GM21619 (cell line): Measurements from ENCODE around the gene PHF1.
A peak's percentile ranks its signal among the peaks of the same experiment; 100 is the strongest.

ENCODE experiments used
- ATAC-seq: cut with Tn5 transposase; IDR thresholded peaks from one replicate; pipeline ENCODE4 v1.9.1; 2021; ENCODE audit not compliant: unreplicated experiment

The PHF1 gene

DNA sequence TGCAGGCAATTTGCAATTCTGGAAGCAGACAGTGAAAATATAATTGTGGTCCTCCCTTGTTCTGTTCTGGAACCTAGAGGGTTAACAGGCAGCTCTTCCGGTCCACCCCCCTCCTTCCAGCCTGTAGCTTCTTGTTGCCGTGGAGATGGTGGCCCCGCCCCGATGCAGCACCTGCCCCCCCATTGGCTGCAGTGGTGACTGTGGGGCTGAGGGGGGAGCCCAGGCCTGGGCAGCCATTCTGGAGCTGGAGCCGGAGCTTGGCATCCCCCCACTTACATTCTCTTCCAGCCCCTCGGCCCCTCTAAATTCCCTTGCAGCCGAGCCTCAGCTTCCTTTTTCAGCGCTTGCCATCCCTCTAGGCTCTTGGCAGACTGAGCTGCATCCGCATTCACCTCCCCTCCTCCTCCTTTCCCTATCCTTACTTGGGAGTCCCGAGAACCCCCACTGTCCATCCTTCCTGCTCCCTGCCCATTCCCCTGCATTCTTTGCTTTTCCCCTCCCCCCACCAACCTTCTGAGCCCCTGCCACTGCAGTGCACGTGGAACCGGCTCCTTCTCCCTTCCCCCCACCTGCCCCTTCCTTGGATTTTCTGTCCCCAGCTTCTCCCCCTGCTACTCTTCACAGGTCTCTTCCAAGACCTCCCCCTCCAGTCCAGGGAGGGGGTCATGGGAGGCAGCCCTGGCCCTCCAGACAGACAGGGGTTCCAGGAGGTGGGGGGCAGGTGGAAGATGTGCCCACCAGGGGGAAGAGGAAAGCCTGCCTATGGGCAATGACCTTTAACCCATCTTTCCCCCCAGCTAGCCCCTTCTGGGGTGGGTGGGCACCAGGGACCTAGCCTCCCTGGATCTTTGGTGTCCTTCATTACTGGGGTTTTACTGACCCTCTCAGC lies 20.4 kb downstream of the PHF1 start:
- peak; percentile 44 for ATAC-seq

DNA sequence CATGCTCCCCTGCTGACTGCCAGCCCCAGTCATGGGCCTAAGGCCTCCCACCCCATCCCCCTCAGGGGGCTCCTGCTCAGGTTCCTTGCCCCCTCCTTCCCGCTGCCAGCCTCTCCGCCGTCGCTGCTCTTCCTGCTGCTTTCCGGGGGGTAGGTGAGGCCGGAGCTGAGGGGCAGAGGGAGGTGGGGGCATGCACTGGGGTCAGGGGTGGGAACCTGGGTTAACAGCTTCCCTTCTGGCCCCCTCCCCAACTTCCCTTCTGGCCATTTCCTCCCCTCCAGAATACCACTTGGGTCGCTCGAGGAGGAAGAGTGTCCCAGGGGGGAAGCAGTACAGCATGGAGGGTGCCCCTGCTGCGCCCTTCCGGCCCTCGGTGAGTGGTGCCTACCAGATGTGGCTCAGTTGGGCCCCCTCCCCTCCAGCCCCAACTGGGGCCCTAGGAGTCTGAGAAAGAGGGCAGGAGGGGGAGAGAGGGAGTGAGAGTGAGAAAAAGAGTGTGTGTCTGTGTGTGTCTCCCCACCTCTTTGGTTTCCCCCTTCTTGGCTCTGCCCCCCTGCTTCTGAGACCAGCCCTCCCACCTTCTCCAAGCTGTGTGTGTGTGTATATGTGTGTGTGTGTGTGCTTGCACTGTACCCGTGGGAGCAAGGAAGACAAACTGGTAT lies 21.2 kb downstream of the PHF1 start:
- ATAC-seq = no peak

DNA sequence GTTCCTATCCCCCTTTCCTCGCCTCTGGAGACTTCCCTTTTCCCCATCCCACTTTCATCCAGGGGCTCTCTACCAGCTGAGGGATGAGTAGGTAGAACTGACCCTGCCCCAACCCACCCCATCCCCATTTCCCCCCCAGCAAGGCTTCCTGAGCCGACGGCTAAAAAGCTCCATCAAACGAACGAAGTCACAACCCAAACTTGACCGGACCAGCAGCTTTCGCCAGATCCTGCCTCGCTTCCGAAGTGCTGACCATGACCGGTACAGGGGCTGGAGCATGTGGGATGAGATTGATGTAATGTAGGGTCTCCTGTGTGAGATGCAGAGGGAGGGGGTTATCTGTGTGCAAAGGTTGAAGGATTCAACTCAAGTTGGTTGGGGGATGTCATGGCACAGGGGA lies 21.7 kb downstream of the PHF1 start:
- no peak for ATAC-seq

DNA sequence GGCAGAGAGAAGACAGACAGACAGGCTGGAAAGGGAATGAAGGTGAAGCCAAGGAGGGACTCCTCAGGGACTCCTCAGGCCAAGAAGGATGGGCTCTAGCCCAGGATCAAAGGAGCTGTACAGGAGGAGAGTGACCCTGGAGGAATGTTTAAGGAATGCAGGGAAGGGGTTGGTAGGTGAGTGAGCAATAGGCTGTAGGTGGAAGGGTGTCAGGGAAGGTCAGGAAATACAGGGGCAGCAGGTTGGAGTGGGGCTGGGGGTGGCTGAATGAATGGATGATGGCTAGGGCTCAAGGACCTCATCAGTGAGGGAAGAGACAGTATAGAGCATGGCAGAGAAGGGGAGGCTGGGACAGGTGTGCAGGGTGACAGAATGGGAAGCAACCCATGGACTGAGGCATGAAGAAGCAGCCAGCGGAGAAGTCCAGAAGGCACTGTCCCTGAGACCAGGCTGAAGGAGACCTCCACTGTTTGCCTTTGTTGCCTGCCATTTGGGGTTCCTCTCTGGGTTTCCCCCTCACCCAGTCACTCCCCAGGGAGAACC lies 22.3 kb downstream of the PHF1 start:
- no peak for ATAC-seq

DNA sequence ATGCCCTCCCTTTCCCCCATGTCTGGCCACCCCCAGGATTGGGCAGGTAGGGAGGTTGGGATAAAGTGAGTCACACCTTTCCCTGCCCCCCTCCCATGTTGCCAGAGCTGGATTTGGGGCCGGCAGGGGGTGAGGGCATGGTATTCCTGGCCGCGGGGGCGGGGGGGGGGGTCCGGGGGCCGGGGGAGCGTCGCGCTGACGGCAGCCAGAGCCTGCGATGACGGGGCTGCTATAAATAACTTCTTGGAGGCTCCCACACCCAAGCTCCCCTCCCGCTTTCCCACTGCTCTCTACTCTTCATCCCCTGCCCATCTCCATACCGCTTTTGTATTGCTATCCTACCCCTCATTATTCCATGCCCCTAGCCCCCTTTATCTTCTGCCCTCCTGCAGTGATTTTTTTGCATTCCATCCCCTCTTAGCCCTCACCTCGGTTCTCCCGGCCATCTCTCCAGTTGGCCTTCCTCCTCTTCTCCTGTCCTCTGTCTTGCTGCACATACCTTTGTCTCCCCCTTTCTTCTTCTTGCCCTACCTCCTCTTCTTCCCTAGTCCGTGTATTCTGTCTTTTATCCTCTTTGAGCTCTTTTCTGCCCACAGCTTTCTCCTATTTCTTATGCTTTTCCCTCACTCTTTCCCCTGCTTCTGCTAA lies 22.9 kb downstream of the PHF1 start:
- no peak for ATAC-seq

DNA sequence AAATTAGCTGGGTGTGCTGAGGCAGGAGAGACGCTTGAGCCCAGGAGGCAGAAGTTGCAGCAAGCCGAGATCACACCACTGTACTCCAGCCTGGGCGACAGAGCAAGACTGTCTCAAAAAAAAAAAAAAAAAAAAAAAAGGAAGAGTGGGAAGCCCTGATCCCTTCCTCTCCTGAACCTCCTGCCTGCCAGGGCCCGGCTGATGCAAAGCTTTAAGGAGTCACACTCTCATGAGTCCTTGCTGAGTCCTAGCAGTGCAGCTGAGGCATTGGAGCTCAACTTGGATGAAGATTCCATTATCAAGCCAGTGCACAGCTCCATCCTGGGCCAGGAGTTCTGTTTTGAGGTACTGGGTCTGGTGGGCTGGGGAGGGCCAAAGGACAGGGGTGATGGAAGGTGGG lies 24.1 kb downstream of the PHF1 start:
- ATAC-seq = no peak

DNA sequence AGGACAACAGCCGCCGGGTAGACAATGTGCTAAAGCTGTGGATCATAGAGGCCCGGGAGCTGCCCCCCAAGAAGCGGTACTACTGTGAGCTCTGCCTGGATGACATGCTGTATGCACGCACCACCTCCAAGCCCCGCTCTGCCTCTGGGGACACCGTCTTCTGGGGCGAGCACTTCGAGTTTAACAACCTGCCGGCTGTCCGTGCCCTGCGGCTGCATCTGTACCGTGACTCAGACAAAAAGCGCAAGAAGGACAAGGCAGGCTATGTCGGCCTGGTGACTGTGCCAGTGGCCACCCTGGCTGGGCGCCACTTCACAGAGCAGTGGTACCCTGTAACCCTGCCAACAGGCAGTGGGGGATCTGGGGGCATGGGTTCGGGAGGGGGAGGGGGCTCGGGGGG lies 26.9 kb downstream of the PHF1 start:
- ATAC-seq = no peak

DNA sequence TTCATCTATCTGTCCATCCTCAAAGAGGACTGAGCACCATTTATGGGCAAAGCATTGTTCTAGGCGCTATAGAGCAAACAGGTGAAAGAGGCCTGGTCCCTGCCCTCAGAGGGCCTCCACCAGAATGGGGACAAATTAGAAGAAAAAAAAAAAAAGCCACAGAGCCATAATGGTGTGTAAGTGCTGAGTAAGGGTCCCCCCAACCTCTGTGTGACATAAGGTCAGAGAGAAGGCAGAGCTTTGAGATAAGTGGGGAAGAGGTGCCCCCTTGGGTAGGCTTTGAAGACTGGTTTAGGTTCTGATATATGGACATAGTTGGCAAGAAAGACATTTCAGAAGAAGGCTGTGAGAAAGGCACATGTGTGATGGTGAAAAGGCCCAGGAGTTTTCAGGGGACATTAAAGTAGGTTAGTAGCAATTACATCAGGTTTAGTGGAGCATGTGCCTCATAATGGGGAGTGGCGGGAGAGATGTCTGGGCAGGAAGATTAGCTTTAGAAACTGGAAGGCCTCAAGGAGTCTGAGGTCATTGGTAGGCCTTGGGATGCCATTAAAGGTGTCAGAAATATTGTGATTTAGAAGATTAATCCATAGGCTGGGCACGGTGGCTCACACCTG lies 28.3 kb downstream of the PHF1 start:
- no peak for ATAC-seq

DNA sequence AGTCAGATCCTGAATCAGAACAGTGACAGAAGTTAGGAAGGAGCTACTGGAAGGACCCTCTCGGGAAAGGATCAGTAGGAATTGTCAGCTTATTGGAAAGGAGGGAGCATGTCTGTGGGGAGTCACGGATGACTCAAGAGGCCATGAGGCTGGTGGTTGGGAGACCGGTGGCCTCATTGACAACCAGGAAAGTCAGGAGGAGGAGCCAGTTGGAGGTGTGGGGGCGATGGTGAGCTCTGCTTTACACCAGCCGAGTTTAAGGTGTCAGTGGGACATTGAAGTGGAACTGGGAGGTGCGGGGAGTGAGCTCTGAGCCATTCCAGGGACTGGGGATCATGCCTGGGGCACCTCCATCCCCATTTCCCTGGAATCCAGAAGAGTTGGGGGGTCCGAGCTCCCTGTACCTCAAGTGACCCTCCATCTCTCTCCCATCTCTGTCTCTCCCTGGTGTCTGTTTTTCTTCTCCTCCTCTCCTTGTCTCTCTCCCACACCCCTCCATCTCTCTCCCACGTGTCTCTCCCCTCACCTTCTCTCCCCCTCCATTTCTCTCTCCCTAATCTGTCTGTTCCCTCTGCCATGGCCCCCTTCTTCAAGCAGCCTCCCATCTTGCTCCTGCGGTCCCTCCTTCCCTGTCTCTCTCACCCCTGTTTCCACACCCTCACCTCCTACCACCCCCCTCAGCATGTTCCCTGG lies 29.3 kb downstream of the PHF1 start:
- ATAC-seq = no peak

DNA sequence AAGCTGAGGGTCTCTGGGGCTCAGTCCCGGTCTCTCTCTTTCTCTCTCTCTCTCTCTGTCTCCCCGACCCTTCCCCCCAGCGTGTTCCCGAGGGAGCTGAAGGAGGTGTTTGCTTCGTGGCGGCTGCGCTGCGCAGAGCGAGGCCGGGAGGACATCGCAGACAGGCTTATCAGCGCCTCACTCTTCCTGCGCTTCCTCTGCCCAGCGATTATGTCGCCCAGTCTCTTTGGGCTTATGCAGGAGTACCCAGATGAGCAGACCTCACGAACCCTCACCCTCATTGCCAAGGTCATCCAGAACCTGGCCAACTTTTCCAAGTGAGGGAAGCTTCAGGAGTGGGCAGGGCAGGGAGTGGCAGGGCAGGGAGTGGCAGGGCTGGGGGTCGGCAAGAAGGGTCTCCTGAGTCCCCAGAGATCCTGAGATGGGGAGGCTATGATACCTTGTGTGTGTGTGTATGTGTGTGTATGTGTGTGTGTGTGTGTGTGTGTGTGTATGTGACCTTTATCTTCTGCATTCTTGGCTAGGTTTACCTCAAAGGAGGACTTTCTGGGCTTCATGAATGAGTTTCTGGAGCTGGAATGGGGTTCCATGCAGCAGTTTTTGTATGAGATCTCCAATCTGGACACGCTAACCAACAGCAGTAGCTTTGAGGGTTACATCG lies 30.0 kb downstream of the PHF1 start:
- no peak for ATAC-seq

DNA sequence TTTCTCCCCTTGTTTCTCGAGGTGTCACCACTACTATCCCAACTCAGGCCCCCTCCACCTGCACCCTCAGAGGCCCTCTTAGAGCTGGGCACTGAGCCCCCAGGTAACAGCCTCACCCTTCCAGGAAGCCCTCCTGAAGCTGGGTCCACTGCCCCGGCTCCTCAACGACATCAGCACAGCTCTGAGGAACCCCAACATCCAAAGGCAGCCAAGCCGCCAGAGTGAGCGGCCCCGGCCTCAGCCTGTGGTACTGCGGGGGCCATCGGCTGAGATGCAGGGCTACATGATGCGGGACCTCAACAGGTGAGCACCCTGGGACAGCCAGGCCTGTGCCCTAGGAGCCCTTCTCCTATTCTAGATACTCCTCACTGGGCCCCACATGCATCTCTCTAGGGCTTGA lies 30.6 kb downstream of the PHF1 start:
- ATAC-seq = no peak

DNA sequence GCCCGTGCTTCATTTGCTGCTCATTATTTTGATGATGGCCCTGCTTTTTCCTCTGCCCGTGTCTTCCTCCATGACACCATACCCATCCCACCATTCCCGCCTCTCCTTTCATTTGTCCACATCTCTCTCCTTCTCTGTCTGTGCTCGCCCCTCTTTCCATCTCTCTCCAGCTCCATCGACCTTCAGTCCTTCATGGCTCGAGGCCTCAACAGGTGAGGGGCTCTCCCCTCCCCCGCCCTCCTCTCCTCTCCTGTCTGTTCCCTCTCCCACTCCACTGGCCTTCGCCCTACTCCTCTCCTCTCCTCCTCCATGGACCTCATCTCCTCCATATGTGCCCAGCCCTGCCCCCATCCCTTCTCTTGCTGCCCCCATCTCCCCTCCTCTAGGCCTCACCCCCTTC lies 31.5 kb downstream of the PHF1 start:
- no peak for ATAC-seq

DNA sequence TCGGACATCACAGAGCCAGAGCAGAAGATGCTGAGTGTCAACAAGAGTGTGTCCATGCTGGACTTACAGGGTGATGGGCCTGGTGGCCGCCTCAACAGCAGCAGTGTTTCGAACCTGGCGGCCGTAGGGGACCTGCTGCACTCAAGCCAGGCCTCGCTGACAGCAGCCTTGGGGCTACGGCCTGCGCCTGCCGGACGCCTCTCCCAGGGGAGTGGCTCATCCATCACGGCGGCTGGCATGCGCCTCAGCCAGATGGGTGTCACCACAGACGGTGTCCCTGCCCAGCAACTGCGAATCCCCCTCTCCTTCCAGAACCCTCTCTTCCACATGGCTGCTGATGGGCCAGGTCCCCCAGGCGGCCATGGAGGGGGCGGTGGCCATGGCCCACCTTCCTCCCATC lies 32.2 kb downstream of the PHF1 start:
- no peak for ATAC-seq

DNA sequence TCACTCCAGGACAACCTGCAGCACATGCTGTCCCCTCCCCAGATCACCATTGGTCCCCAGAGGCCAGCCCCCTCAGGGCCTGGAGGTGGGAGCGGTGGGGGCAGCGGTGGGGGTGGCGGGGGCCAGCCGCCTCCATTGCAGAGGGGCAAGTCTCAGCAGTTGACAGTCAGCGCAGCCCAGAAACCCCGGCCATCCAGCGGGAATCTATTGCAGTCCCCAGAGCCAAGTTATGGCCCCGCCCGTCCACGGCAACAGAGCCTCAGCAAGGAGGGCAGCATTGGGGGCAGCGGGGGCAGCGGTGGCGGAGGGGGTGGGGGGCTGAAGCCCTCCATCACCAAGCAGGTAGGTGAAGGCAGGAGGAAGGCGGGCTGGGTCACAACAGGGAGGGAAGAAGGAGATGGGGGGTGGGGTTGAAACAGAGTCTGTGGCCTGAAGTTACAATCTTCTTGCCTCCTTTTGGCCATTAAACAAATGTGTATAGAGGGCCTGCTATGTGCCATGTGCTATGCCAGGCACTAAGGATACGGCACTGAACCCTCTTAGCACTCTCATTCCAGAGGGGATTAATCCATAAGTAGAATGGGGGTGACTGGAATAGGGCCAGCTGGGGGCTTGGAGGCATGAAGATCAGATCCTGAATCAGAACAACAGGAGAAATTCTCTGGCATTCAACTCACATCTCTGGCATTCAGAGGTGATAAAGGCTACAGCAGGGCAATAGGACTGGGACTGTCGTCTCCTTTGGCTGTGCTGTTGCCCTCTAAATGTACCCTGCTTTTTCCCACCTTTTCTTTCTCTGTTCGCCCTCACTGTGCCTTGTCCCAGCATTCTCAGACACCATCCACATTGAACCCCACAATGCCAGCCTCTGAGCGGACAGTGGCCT lies 33.0 kb downstream of the PHF1 start:
- no peak for ATAC-seq

DNA sequence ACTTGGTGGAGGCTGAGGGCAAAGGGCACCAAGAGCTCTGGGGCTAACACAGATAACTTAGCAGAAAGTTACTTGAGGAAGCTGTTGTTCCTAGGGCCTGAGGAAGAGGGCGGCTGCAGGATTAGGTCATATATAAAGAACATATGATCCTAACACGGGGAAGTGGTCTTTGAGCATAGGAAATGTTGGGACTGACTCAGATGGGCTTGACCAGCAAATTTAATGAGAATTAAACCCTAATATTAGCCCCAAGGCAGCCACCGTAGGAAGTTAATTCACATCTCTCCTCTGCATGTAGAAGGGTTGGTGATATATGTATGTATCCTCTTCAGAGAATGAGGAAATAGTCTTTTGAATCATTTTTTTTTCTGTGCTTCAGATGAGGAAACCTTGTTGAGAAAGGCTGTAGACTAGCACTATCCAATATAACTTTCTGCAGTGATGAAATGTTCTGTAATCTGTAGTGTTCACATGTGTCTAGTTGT lies 34.3 kb downstream of the PHF1 start:
- no peak for ATAC-seq

DNA sequence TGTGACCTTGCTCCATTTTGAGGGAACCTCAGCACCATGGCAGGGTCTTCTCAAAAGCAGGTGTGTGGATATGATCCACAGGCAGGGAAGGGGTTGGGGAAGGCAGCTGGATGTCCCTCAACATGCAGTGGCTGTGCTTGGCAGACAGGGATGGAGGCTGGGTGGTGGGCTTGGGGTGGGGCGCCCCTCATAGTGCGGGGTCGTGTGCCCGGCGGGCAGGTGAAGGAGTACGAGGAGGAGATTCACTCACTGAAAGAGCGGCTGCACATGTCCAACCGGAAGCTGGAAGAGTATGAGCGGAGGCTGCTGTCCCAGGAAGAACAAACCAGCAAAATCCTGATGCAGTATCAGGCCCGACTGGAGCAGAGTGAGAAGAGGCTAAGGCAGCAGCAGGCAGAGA lies 35.5 kb downstream of the PHF1 start:
- ATAC-seq = no peak

DNA sequence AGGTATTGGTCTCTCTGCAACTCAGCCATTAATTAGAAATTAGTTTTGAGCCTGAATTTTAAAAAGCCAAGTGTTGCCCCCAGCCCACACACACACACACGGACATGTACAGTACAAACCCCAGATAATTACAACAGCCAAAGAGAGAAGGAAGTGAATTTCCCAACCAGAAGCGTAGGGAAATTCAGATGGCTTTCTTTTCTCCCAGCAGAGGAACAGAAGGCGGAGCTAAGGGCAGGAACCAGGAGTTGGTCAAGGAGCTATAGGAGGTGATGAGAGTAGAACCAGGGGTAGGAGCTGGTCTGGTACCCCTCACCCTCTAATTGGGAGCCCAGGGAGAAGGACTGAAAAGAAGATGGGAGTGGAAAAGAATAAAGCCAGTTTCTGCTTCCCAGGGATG lies 39.6 kb downstream of the PHF1 start:
- no peak for ATAC-seq

DNA sequence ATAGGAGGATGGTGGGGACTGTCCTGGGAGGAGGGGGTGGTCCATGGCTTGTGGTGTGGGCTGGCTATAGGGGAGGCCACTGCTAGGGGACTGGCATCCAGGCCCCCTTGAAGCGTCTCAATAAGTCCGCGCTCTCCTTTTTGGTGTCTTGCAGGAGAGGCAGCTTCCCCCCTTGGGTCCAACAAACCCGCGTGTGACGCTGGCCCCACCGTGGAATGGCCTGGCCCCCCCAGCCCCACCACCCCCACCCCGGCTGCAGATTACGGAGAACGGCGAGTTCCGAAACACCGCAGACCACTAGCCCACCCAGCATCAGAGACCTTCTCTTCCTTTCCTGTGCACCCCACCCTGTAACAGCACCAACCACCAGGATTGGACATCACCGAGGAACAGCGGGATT lies 40.8 kb downstream of the PHF1 start:
- no peak for ATAC-seq

DNA sequence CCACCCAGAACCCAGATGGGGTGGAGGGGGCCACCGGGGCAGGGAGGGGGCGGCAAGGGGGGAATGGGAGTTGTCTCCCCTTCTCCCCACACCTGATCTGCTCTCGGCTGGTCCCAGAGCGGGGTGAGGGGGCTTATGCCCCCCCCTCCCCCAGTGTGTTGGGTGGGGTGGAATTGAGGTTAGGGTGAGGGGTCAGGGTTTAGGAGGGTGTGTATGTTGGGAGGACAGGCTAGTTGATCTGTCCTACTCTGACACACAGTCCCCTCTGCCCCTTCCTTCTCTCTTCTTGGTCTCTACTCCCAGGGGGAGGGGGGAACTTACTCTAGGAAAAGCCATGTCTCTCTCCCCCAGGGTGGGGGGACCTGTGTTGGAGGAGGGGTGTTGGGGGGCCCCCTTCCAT lies 41.7 kb downstream of the PHF1 start:
- no peak for ATAC-seq
